GM21367 (cell line): ENCODE data around the gene MLIP.
"Not testable (repeated sequence)": the region's sequence is repeated elsewhere in the genome, so short reads cannot be mapped to it uniquely, and the experiment has no call there.

Source experiments
- ATAC-seq: cut with Tn5 transposase; IDR thresholded peaks from one replicate; pipeline ENCODE4 v1.9.1; 2021; ENCODE audit not compliant: unreplicated experiment

Gene MLIP

GRCh38 chr6:54135665-54136369 is 24.6 kb downstream of the MLIP start:
- ATAC-seq = no peak

DNA sequence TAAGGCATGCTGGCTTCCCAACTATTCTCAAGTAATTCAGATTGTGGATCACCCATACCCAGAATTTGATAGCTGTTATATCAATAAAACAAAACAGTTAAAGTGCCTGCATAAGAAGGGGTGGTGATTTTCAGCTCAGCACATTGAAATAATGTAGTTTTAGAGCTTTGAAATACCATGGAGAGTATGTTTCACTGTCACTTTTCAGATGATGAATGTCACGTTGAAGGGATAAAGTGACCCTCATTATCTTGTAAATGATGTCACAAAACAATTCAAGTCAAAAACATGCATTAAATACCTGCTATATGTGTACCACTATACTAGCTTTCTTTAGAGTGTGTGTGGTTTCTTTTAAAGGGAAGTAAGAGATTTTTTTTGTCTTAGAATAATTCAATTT is 27.6 kb downstream of the MLIP start:
- no peak for ATAC-seq

DNA sequence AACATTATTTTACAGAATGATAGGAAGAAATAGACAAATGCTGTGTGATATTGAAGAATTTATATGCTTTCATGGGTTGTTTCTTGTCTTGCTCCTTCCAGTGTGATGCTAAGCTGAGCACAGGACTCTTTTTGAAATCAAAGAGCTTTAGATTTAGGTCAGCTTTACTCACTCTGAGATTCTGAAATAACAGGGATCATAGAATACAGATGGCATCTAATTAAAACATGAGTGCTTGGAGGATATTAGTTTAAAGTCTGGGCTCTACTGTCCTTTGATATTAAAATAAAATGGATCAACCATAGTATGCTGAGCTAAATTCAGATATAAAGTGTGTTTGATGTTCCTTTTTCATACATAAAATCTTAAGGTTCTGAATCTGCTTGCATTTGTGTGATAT is 29.6 kb downstream of the MLIP start:
- ATAC-seq = no peak

- ATAC-seq = no peak
These were observed 31.8 kb downstream of the MLIP start for GRCh38 chr6:54142889-54143519.

DNA sequence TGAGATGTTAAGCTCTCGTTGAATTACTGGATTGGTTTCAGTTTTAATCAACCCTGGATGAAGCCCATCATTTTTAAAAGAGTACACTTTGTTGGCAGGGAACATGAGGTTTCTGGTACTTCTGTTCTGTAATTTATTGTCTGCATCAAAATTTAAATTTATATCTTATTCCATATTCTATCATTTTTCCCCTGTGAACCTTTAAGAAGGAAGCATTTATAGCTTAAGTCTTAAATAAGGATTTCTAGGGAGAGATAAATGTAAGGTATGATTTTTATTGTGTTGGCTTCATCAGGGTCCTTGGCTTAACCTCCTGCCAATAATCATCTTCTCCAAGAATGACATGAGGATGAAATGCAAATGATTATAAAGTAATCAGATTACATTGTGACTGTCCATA is 40.6 kb downstream of the MLIP start:
- ATAC-seq = no peak

DNA sequence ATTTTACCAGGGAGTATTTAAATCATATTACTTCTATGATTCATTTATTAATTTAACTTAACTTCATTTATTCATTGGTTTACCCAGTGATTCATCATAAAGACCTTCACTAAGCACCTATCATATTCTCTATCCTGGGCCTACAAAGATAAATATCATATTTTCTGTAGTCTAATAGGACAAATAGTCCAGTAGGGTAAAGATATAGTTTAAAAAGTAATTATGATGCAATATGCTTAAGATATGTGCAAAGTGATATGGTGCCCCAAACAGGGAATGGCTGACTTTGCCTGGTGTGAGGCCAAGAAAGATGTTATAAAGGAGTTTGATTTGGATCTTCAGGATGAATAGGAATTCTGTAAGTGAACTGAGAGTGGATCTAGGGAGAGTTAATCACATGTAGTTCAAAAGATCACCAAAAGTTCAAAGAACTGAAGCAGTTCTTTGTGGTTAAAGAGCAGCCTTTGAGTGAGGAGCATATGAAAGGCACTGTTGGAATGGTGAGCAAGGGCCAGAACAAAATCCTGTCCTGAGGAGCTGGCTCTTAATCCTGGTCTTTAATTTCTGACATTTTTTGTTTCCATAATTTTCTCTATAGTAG is 45.5 kb downstream of the MLIP start:
- ATAC-seq = no peak

- ATAC-seq = no peak
These were observed 46.2 kb downstream of the MLIP start for GRCh38 chr6:54157405-54157804.

DNA sequence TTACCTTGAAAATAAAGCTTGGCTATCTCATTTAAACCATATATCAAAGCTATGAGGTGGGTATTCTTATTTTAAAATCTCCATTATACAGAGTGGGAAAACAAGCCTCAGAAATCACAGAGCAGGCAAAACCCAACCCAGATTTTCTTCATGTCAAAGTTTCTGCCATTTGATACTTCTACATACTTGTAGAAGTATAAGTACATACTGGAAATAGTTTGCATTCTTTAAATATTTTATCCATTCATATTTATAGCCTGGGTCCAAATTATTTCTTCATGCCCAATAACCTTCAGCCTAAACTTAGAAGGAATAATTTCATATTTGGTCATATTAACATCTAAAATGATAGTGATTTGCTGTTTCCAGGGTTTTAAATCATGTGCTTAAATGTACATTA is 61.8 kb downstream of the MLIP start:
- no peak for ATAC-seq

GRCh38 chr6:54179152-54179551 is 67.9 kb downstream of the MLIP start:
- ATAC-seq = no peak

DNA sequence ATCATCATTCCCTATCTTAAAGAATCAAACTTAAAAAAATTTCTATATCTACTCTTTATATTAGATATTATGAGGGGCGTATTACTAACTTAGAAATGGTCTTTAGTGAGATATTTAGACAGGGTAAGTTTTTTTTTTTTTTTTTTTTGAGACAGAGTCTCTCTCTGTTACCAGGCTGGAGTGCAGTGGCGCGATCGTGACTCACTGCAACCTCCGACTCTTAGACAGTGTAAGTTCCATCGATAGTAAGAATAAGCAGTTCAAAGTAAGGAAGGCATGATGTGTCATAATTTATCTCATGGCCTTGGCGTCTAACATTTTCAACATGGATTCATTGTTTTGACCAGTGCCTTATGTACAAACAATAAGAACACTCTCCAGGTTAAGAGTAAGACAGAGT is 72.4 kb downstream of the MLIP start:
- ATAC-seq = no peak

DNA sequence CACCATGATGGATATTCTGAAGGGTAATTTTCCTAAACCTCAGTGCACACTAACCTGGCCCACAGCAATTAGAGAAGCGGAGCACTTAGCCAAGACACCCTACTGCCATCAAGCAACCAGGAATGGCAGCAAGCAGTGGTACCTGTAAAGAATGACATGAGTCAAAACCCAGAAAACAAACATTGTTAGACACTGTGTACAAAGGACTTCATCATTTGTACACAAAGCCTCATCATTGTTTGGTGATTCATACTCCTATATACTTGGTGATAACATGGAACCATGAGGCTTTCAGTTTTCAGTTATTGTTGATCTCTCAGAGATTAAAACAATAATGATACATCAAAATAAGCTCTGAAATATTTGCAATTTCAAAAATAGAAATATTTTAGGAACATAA is 74.6 kb downstream of the MLIP start:
- ATAC-seq = no peak

DNA sequence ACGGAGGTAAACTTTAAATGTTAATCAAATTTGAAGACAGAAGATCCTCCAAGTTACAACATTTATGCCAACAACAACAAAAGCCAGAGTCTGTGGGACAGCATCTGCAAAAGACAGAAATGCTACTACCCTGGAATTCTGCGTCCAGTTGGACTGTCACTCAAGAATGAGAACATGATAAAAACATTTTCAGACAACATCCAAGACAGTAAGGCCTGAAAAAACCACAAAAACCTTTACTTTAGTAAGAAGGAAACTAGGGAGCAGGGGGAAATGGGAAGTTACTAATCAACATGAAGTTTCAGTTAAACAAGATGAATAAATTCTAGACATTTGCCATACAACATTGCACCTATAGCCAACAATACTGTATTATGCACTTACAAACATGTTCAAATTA is 77.6 kb downstream of the MLIP start:
- ATAC-seq = no peak

DNA sequence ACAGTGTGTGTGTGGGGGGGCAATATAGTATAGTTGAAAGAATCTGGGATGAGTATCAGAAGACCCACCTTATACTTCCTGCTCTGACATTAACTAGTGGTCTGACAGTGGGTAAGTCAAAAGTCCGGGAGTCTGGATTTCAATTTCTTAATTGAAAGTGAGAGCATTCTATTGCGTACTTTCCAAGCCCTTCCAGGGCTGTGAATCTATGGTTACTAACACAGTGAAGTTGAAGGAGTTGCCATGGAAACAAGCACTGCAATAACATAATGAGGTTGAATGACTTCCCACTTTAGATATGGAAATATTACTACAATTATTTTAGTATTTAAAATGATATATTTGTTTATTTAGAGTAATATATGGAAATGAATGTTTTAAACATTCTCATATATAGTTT is 80.2 kb downstream of the MLIP start:
- no peak for ATAC-seq

DNA sequence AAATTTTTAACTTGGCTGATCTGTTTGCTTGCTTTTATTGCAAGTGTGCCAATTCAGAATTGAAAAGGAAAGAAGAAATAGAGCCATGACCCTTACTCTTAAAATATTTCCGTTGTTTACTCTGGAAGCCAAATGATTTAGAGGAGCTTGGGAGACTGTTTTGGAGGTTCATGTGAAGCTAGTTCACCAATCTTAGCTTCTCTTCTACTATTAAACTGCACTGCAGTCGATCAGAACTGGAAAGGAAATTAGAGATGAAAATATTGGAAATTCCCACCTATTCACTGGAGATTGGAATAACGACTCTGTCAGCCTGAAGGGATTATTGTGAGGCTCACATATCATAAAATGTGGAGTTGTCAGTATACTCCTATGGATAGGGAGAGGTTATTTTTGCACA is 81.8 kb downstream of the MLIP start:
- ATAC-seq = no peak

GRCh38 chr6:54193560-54193959 is 82.3 kb downstream of the MLIP start:
- ATAC-seq = no peak

DNA sequence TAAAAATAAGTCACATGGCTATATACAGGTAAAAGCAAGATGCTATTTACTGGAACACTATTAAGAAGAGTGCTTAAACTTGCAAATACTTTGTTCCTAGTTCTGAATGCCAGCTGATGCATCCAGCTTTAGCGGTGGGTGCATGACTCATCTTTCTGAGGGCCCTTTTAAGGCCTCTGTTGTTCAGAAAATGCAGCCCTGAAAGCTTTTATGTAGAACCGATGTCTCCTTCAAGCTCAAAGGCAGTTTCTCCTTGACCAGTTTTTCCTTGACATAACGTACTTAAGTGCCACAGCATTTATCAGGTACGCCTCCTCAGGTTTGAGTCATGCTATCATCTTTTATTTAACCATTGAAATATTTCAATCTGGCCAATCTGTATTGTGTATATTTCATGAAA is 82.8 kb downstream of the MLIP start:
- ATAC-seq = no peak

DNA sequence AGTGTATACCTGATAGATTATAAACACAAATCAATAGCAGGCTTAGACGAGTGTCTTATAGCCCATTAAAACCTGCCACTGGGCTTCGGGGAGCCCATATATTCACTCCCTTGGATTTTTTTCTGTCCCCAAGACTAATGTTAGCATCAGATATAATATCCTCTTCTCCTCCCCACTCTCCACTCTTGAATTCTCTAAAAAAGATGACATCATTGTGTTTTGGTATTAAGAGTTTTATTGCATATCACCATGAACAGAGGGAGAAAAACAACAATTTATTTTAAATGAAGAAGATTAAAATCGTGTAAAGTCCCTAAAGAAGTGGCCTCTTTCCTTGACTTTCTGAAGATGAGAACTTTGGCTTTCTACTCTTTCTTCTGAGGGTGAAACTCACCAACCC is 84.4 kb downstream of the MLIP start:
- no peak for ATAC-seq

GRCh38 chr6:54196905-54197304 is 85.7 kb downstream of the MLIP start:
- no peak for ATAC-seq

DNA sequence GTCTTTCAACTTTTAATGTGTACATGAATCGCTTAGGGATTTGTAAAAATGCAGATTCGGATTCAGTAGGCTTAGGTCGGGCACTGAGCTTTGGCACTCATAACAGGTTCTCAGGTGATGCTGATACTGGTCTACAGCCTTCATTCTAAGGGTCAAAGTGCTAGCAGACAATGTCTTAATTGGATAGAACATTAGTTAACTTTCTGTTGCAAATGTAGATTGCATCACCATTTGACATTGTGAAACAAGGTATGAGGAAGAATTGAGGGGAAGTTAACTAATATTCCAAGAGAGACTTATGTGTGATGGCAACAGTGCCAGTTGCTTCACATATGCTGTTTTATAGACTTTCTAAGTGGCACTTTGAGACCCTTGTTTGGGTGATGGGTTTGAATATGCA is 86.9 kb downstream of the MLIP start:
- no peak for ATAC-seq

DNA sequence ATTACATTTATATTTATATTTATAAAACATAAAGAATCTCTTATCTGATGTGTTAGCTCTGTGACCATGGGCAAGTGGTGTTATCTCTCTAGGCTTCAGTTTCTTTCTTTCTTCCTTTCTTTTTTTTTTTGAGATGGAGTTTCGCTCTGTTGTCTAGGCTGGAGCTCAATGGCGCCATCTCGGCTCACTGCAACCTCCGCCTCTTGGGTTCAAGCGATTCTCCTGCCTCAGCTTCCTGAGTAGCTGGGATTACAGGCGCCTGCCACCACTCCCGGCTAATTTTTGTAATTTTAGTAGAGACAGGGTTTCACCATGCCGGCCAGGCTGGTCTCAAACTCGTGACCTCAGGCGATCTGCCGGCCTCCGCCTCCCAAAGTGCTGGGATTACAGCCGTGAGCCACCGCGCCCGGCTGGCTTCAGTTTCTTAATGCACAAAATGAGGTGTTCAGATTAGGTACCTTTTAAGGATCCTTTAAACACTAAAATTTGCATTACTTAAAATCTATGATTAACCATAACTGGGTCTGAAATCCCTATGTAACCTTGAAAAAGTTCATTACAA is 92.3 kb downstream of the MLIP start:
- ATAC-seq = not testable (repeated sequence)

- no peak for ATAC-seq
These were observed 93.8 kb downstream of the MLIP start for GRCh38 chr6:54204921-54205591.

DNA sequence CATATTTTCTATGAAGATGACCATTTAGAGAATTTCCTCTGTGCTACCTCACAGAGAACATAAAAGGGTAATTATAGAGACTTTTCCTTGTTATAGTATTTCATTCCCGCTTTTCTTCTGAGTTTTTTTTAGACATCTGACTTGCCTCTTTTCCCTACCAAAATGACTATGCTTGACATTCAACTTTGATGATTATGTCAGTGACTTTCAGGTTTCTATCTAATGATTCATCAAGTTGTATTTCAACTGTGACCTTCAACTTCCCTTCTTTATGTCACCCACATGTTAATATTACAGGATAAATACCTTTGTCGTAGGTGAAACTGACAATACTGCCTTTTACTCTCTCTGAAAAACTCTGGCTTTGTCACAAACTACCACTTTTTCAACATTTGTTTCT is 95.3 kb downstream of the MLIP start:
- ATAC-seq = no peak
